Adrenal gland (tissue), 5 donors: ENCODE data around the gene RCE1.

Experiments used
- POLR2A ChIP-seq, 2 donors: fragments of 450-650 bp; IDR thresholded peaks; one replicate each; pipeline ENCODE4 v1.6.1; 2017; ENCODE audit warnings: antibody characterized with exemption in 2 of 2, mild to moderate bottlenecking in 2 of 2, moderate library complexity in 1 of 2
- TF ChIP-seq, protein P1 (sequence below), 6 experiments: fragments of 450-650 bp in 4 of 6; fragments of 200-600 bp in 2 of 6; sonication (generic) in 1 of 6; IDR thresholded peaks; 1 replicate in 5 of 6; 2 replicates in 1 of 6; pipeline versions ENCODE4 v1.5.1 to v1.8.0; 2016 to 2021; ENCODE audit warnings: antibody characterized with exemption in 6 of 6, mild to moderate bottlenecking in 2 of 6, moderate library complexity in 1 of 6
- donor health status: DM: no; HTN: no; CAD: no.

DNA sequence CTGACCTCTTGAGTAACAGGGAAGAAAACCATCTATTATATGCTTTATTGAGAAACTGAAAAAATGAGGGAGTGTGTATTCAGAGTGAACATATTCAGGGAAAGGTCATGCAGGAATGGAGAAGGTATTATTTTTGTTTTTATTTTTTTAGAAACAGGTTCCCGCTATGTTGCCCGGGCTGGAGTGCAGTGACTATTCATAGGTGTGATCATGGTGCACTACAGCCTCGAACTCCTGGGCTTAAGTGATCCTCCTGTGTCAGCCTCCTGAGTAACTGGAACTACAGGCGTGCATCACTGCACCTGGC, 8.7 kb upstream of the RCE1 start:
- TF ChIP-seq, protein P1, sequence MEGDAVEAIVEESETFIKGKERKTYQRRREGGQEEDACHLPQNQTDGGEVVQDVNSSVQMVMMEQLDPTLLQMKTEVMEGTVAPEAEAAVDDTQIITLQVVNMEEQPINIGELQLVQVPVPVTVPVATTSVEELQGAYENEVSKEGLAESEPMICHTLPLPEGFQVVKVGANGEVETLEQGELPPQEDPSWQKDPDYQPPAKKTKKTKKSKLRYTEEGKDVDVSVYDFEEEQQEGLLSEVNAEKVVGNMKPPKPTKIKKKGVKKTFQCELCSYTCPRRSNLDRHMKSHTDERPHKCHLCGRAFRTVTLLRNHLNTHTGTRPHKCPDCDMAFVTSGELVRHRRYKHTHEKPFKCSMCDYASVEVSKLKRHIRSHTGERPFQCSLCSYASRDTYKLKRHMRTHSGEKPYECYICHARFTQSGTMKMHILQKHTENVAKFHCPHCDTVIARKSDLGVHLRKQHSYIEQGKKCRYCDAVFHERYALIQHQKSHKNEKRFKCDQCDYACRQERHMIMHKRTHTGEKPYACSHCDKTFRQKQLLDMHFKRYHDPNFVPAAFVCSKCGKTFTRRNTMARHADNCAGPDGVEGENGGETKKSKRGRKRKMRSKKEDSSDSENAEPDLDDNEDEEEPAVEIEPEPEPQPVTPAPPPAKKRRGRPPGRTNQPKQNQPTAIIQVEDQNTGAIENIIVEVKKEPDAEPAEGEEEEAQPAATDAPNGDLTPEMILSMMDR (IDR thresholded peaks at IDR 0.05) = peak in 1 of 6 experiments; percentile 2
- no peak for TF ChIP-seq POLR2A (IDR thresholded peaks at IDR 0.05)
